HepG2 (cell line): ENCODE measurements around the gene PNRC1. TPM values are rescaled to one million over a fixed set of nuclear protein-coding genes. Genes with fewer than 3 reads are reported as not detected.

Experiments used
- AKAP8 ChIP-seq: sonication (generic); formaldehyde crosslinking; IDR thresholded peaks from 2 replicates; pipeline ENCODE4 v1.5.1; 2020; ENCODE audit warnings: mild to moderate bottlenecking, missing genetic modification reagents
- CBX5 ChIP-seq: sonication (generic); formaldehyde crosslinking; IDR thresholded peaks from 2 replicates; pipeline ENCODE4 v1.4.0; 2020; ENCODE audit warnings: missing genetic modification reagents, borderline replicate concordance
- CHD2 ChIP-seq: IDR thresholded peaks from 2 replicates; pipeline ENCODE4 v1.6.1; 2011; ENCODE audit warnings: low read depth, low read length, improper control_type of control experiment
- CREB1 ChIP-seq, 2 experiments: fragments of 450-650 bp in 1 of 2; IDR thresholded peaks; 2 replicates each; pipeline ENCODE4 v1.6.1; 2016 to 2017; ENCODE audit warnings: control low read depth in 1 of 2, mild to moderate bottlenecking in 1 of 2, missing compliant biosample characterization in 1 of 2, missing genetic modification characterization in 1 of 2
- ETV6 ChIP-seq: sonication (generic); formaldehyde crosslinking; conservative IDR thresholded peaks from 2 replicates; pipeline ENCODE4 v1.4.0; 2020; ENCODE audit warnings: missing genetic modification reagents
- IKZF1 ChIP-seq: fragments of 450-650 bp; IDR thresholded peaks from 2 replicates; pipeline ENCODE4 v1.7.1; 2016
- JARID2 ChIP-seq: sonication (generic); formaldehyde crosslinking; IDR thresholded peaks from 2 replicates; pipeline ENCODE4 v1.8.1; 2023; ENCODE audit warnings: missing genetic modification reagents, inconsistent platforms; ENCODE audit not compliant: insufficient replicate concordance
- JUNB ChIP-seq: sonication (generic); formaldehyde crosslinking; IDR thresholded peaks from 2 replicates; pipeline ENCODE4 v1.8.0; 2022; ENCODE audit warnings: missing genetic modification reagents, mild to moderate bottlenecking, borderline replicate concordance
- KDM2A ChIP-seq: sonication (generic); formaldehyde crosslinking; IDR thresholded peaks from 2 replicates; pipeline ENCODE4 v1.4.0; 2020; ENCODE audit warnings: low read depth, missing genetic modification reagents, borderline replicate concordance
- MEF2D ChIP-seq: sonication (generic); formaldehyde crosslinking; IDR thresholded peaks from 2 replicates; pipeline ENCODE4 v1.5.1; 2020; ENCODE audit warnings: mild to moderate bottlenecking, missing genetic modification reagents
- PRDM4 ChIP-seq: sonication (generic); formaldehyde crosslinking; IDR thresholded peaks from 2 replicates; pipeline ENCODE4 v1.9.0; 2021; ENCODE audit warnings: missing genetic modification reagents, borderline replicate concordance
- RBM39 ChIP-seq: fragments of 200-400 bp; formaldehyde crosslinking; IDR thresholded peaks from one replicate; pipeline ENCODE4 v1.6.1; 2018; ENCODE audit warnings: antibody characterized with exemption, mild to moderate bottlenecking, low read depth, low read length; ENCODE audit not compliant: poor library complexity, severe bottlenecking
- SOX5 ChIP-seq: IDR thresholded peaks from 2 replicates; pipeline ENCODE4 v1.6.1; 2016; ENCODE audit warnings: borderline replicate concordance
- SOX6 ChIP-seq, 2 experiments: fragments of 450-650 bp in 1 of 2; sonication (generic) in 1 of 2; formaldehyde crosslinking in 1 of 2; IDR thresholded peaks; 2 replicates each; pipeline versions ENCODE4 v1.4.0 to v1.6.1; 2017 to 2020; ENCODE audit warnings: antibody characterized with exemption in 1 of 2, mild to moderate bottlenecking in 1 of 2, missing genetic modification reagents in 1 of 2
- SSRP1 ChIP-seq: IDR thresholded peaks from 2 replicates; pipeline ENCODE4 v1.6.1; 2016; ENCODE audit warnings: control low read depth
- TEF ChIP-seq: sonication (generic); formaldehyde crosslinking; IDR thresholded peaks from 2 replicates; pipeline ENCODE4 v1.5.0; 2020; ENCODE audit warnings: missing genetic modification reagents
- ZNF24 ChIP-seq: fragments of 450-650 bp; IDR thresholded peaks from 2 replicates; pipeline ENCODE4 v1.6.1; 2017; ENCODE audit warnings: antibody characterized with exemption, mild to moderate bottlenecking
- ZNF580 ChIP-seq: IDR thresholded peaks from 2 replicates; pipeline ENCODE4 v1.6.1; 2016; ENCODE audit warnings: low read depth, borderline replicate concordance
- ZNF737 ChIP-seq: sonication (generic); formaldehyde crosslinking; IDR thresholded peaks from 2 replicates; pipeline ENCODE4 v1.5.0; 2020; ENCODE audit warnings: missing genetic modification reagents, mild to moderate bottlenecking, borderline replicate concordance
- ZNF761 ChIP-seq: sonication (generic); formaldehyde crosslinking; conservative IDR thresholded peaks from 2 replicates; pipeline ENCODE4 v1.4.0; 2020; ENCODE audit warnings: mild to moderate bottlenecking, missing genetic modification reagents
- ZNF850 ChIP-seq: sonication (generic); formaldehyde crosslinking; conservative IDR thresholded peaks from 2 replicates; pipeline ENCODE4 v1.9.0; 2021; ENCODE audit warnings: mild to moderate bottlenecking, missing genetic modification reagents
- ZNF891 ChIP-seq: sonication (generic); formaldehyde crosslinking; IDR thresholded peaks from 2 replicates; pipeline ENCODE4 v1.5.0; 2020; ENCODE audit warnings: mild to moderate bottlenecking, missing genetic modification reagents
- polyA plus RNA-seq, 8 experiments: library from polyadenylated mRNA; depleted of rRNA in 3 of 8; stranded (reverse) in 7 of 8; unstranded in 1 of 8; fragments of >200 nt; fragmentation: Illumina TruSeq in 4 of 8; extraction: Trizol in 4 of 8; gene quantifications; 2 replicates each; pipeline versions ENCODE4 v1.2.1 to v1.2.3, GENCODE V29; 2011 to 2016; ENCODE audit warnings: low read depth in 4 of 8, missing spikeins in 1 of 8, mixed read lengths in 1 of 8; ENCODE audit not compliant: insufficient read depth in 1 of 8
- total RNA-seq, 5 experiments: library from RNA; depleted of rRNA; stranded (reverse); fragments of >200 nt; fragmentation: Illumina TruSeq; extraction: Trizol; gene quantifications; 2 replicates each; pipeline ENCODE4 v1.2.3, GENCODE V29; 2016; ENCODE audit warnings: low read depth in 1 of 5
- TF ChIP-seq, protein P1 (sequence below): sonication (generic); formaldehyde crosslinking; IDR thresholded peaks from 2 replicates; pipeline ENCODE4 v1.5.0; 2020; ENCODE audit warnings: missing genetic modification reagents
- TF ChIP-seq, protein P2 (sequence below): sonication (generic); formaldehyde crosslinking; IDR thresholded peaks from 2 replicates; pipeline ENCODE4 v1.4.0; 2020; ENCODE audit warnings: low read depth, mild to moderate bottlenecking, missing genetic modification reagents

The PNRC1 gene
- total and polyA plus RNA-seq, 2 of the 13 experiments (the other 11 are each of a cell fraction or from before 2014, with no cell fraction given) = 17.6 to 36.0 TPM

DNA sequence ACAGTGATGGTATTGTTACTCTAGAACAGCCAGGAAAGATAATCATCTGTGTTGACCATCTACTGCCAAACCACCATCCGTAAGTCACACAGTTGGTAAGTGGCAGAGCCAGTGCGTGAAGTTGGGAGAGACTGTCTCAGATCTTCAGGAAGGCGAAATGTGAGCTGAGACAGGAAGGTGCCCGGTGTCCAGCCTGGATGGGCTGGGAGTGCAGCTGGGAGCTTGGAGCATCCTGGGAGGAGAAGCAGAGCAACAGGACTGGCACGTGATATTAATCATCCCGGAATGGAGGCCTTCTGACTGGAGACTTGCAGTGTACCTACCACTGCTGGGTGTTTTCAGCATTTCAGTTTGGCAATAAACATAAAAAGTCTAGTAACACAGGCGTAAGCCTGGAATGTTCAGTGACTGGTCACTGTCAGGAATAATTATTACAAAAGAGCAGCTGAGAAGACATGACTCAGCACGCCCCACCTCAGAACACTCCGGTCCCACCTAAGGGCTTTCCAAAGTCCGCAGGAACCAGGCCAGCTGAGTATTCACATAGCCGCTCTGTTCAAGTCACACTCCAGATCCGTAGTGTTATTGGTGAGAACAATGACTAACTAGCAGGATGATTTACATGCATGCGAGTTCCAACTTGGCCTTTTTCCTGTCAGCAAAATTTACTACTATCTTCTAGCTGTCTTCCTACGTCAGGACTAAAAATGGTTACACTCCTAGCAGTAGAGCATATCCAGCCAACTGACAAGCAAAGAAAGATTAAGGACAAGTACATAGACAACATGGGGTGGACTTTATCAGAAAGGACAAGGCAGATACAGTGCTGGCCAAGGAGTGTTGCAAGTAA, 45.1 kb upstream of the PNRC1 start (continued):
- no peak for TF ChIP-seq RBM39
- TF ChIP-seq, protein P1, sequence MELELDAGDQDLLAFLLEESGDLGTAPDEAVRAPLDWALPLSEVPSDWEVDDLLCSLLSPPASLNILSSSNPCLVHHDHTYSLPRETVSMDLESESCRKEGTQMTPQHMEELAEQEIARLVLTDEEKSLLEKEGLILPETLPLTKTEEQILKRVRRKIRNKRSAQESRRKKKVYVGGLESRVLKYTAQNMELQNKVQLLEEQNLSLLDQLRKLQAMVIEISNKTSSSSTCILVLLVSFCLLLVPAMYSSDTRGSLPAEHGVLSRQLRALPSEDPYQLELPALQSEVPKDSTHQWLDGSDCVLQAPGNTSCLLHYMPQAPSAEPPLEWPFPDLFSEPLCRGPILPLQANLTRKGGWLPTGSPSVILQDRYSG (CRISPR knock-in tag) = no peak
- TF ChIP-seq, protein P2, sequence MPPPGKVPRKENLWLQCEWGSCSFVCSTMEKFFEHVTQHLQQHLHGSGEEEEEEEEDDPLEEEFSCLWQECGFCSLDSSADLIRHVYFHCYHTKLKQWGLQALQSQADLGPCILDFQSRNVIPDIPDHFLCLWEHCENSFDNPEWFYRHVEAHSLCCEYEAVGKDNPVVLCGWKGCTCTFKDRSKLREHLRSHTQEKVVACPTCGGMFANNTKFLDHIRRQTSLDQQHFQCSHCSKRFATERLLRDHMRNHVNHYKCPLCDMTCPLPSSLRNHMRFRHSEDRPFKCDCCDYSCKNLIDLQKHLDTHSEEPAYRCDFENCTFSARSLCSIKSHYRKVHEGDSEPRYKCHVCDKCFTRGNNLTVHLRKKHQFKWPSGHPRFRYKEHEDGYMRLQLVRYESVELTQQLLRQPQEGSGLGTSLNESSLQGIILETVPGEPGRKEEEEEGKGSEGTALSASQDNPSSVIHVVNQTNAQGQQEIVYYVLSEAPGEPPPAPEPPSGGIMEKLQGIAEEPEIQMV (CRISPR knock-in tag) = no peak
- TF ChIP-seq ZNF891 (CRISPR knock-in tag) = no peak
- TF ChIP-seq TEF (CRISPR knock-in tag) = no peak
- TF ChIP-seq JUNB (CRISPR knock-in tag) = no peak
- peak; percentile 8; the same call in 1 of the 2 replicates for TF ChIP-seq SOX5 (CRISPR knock-in tag)
- TF ChIP-seq IKZF1 = no peak
- no peak for TF ChIP-seq ZNF24
- TF ChIP-seq KDM2A (CRISPR knock-in tag) = peak; percentile 45; the same call in 1 of the 2 replicates
- no peak for TF ChIP-seq ZNF761
- no peak for TF ChIP-seq JARID2 (CRISPR knock-in tag)
- no peak for TF ChIP-seq CBX5 (CRISPR knock-in tag)
- TF ChIP-seq AKAP8 (CRISPR knock-in tag) = no peak
- peak; percentile 53; the same call in 1 of the 2 replicates for TF ChIP-seq ZNF580 (CRISPR knock-in tag)
- TF ChIP-seq CHD2 = no peak
- no peak for TF ChIP-seq ZNF850 (CRISPR knock-in tag)
- no peak for TF ChIP-seq MEF2D (CRISPR knock-in tag)
- TF ChIP-seq ZNF737 (CRISPR knock-in tag) = no peak
- no peak for TF ChIP-seq PRDM4 (CRISPR knock-in tag)
- no peak for TF ChIP-seq CREB1 (IDR thresholded peaks at IDR 0.05)
- TF ChIP-seq CREB1 (CRISPR knock-in tag; IDR thresholded peaks at IDR 0.05) = no peak
- TF ChIP-seq SSRP1 = no peak; the same call in 1 of the 2 replicates
- no peak for TF ChIP-seq ETV6 (CRISPR knock-in tag)
- TF ChIP-seq SOX6 (IDR thresholded peaks at IDR 0.05) = no peak
- peak; percentile 54; the same call in 1 of the 2 replicates for TF ChIP-seq SOX6 (CRISPR knock-in tag; IDR thresholded peaks at IDR 0.05)
